GOT3 (cell line): ENCODE results near the gene C4orf50.

Experiments
- DNase-seq: peaks from one replicate; lab custom pipeline; 2025; ENCODE audit warnings: mixed read lengths; lab: John Stamatoyannopoulos, UW

Gene C4orf50

GRCh38 chr4:6043843-6044242, 25.6 kb upstream of the C4orf50 start:
- DNase-seq: no peak

GRCh38 chr4:6043188-6043587, 25.0 kb upstream of the C4orf50 start:
- no peak for DNase-seq

DNA sequence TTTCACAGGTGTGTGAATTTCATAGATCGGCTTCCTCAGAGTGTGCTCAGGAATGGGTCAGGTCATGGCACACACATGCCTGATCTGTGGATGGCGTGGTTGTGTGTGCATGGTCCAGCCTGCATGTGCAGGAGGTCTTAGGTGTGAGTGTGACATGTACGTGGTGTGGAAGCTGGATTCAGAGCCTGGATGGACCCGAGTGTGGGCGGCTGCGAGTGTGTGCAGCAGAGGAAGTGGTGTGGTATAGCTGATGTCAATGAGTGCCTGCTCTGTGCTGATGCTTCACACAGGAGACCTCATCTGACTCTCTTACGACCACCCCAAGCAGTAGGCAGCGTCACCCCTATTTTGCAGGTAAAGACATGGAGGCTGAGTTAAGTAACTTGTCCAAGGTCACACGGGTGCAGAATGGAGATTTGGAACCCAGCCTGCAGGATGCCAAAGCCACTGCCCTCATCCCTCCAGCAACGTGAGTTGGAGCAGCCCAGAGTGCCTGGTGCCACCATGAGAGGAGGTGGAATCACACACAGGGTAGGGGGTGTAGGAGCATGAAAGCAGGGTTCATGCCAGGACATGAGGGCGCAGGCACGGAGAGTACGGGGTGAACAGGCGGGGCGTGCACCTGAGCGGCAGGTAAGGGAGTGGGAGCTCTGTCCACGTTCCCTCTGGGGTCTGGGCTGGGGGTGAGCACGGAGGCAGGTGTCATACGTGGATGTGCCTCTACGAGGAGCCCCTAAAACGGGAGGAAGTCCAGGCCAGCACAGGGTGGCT, 24.2 kb upstream of the C4orf50 start:
- DNase-seq: no peak

DNA sequence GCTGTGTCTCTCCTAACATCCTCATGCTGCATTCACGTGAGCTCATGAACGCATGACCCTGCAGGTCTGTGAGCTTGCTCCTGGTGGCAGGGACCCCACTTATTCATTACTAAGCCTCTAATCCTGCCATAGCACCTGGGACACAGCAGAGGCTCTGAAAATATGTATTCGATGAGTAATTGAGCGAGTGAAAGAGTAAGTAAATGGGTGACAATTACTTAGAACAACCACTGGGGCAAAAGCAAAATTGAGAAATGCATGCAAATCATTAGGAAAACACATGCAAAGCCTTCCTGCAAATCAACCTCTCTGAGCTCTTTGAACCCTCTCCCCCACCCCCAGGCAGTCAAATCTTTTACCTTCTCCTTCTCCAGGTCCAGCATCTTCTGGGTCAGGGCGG, 23.6 kb upstream of the C4orf50 start:
- no peak for DNase-seq

GRCh38 chr4:6038711-6039110, 20.5 kb upstream of the C4orf50 start:
- DNase-seq: no peak

GRCh38 chr4:6035786-6036185, 17.6 kb upstream of the C4orf50 start:
- DNase-seq: no peak

DNA sequence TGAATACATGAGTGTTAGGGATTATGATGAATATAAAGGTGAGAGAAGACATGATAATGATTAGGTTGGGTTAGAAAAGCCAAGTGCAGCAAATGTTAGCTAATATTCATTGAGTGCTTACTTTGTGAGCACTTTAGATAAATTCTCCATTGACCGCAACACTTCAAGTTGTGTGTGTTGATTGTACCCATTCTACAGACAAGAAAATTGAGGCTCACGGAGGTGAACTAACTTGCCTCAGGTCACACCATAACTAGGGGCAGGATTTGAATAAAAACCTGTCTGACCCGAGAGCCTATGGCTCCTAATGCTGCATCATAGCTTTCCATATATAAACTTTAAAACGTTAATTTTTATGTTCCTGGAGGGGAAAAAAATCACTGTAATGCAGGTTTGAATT, 15.2 kb upstream of the C4orf50 start:
- no peak for DNase-seq

- DNase-seq: no peak
Measured at GRCh38 chr4:6032249-6033244, 14.3 kb upstream of the C4orf50 start.

DNA sequence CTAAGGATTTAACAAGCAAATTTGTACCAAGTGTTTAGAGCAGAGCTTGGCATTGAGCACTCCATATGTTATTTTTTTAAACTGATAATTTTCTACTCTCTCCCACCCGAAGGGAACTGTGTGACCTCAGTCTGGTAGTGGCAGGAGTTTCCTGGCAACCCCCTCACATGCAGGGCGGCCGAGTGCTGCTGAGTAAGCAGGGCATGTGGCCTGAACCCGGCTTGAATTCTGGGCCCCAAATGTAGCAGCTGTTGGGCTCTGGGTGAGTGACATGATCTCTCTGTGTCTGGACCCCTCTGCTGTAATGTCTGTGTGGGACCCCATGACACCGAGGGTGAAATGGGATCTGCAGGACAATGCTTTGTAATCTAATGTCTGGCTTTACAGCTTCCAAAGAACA, 13.6 kb upstream of the C4orf50 start:
- no peak for DNase-seq

GRCh38 chr4:6030679-6031078, 12.4 kb upstream of the C4orf50 start:
- DNase-seq: no peak

DNA sequence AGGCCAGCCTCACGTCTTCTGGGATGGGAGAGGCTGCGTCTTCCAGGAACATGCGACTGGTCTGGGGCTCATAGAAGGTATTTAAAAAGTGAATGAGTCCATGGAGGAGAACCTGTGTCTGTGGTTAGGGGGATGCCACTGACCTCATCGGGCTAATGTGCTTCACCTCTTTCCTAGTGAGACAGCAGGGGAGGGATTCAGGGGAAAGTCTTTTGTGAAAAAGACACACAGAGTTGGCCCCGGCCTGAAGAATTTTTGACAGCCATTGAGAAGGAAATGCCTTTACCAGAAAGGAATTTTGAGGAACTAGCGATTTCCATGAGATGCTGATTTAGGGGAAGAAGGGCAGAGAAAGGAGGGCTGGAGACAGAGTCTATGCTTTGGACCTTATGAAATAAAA, 11.0 kb upstream of the C4orf50 start:
- no peak for DNase-seq

DNA sequence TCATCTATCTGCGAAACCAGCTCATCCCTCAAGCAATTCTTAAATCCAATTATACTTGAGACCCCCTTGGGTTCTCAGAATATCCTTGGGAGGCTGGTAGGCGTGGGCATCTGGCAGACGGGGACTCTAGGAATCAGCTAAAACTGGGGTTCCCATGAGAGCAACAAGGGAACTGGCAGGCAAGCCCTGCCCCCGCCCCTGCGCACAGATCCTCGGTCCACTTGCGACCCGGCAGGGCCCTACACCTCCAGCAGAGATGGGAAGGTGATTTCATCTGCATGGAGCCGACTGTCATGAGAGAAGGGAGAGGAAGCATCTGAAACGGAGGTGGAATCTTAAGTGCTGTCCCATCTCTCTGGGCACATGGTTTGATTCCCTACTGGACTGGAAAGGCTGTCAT, 9.9 kb upstream of the C4orf50 start:
- no peak for DNase-seq

DNA sequence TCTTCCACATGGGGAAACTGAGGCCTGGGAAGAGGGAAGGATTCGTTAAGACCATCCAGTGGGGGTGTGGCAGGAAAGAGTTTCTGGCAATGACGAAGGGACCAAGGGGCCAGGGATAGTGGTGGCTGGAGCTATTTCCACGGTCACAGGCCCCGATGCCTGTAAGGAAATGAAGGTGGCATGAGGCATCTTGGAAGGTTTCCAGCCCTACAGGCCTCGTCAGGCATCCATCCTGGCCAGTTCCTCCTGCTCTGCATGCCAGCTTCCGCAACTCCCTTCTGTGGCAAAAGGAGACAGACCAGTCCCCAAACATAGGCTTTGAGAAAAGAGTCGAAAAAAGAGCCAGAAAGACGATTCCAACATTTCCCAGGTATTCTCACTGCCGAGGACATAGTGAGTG, 9.2 kb upstream of the C4orf50 start:
- no peak for DNase-seq

- DNase-seq: no peak
Measured at GRCh38 chr4:6024313-6024960, 6.2 kb upstream of the C4orf50 start.

DNA sequence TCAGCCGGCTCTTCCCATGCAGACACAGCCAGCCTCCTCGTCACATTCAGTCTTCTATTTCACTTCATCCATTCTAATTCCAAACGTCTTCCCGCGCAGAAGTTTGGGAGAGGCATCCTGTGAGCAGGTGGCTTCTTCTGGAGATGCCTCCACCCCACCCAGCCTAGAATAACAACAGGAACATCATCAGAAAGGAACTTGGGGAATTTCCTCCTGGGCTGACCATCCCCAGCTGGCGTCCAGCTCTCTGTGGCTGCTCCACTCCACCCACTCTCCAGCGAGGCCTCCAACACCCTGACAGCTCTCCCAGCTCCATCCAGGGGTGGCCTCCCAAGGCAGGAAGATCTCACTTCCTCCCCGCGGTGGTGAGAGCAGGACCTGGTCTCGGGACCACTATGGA, 5.5 kb upstream of the C4orf50 start:
- DNase-seq: no peak

- no peak for DNase-seq
Measured at GRCh38 chr4:6022607-6023288, 4.5 kb upstream of the C4orf50 start.

DNA sequence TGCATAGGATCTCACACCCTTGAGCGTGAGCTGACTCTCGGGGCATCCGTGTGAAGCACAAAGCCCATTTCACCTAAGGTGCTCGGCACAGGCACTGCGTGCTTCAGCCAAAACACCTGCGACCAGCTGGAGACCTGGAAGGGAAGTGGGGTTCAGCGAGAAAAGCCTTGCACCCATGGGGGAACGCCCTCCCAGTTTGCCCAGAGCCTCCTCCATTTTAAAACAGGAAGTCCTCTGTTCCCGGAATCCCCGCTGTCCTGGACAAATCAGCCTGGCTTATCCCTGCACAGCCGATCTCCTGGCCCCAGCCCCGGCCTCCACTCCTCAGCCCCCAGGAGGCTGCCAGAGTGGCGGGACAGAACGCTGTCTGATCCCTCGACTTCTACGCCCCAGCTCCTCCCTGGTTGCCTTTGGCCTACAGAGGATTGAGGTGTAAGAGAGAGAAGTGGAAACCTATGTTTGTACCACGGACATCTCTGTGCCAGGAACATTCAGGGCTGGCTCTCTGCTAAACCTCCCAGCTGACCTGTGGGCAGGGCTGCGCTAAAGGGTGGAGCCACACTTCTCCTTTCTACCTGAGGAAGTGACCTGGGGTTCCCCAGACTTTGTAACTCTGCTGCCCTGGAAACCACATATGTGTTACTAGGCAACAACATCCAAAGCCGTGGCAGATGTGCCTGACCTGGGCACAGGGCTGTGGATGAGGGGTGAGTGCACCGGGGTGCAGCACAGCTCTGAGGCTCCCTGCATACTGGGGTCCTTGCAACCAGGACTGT, 3.8 kb upstream of the C4orf50 start:
- DNase-seq: no peak

GRCh38 chr4:6020613-6021012, 2.4 kb upstream of the C4orf50 start:
- no peak for DNase-seq

- no peak for DNase-seq
Measured at GRCh38 chr4:6019316-6020263, 1.4 kb upstream of the C4orf50 start.

DNA sequence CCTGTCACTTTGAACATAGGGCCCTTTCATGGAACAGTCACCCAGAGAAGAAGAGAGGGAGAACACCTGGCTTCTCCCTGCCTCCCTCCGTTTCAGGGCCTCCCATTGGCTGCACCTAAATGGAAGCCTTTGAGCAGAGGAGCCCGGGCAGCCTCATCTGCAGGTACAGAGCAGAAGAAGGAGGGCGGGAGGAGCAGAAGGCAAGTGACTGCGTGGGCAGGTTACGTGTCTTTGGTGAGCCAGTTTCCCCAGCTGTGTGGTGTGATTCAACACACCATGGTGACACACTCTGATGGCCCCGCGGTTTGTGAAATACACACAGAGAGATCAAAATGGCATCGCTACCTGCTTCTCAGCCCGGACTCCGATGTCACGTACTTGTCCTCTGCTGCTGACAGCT, 431 bp downstream of the C4orf50 start:
- DNase-seq: no peak
